Cardiac muscle cell (in vitro differentiated cells and primary cell): ENCODE results near the gene HNRNPF. TPM values are rescaled to one million over a fixed set of nuclear protein-coding genes. Genes with fewer than 3 reads are reported as not detected.
"Not testable (repeated sequence)": the region's sequence is repeated elsewhere in the genome, so short reads cannot be mapped to it uniquely, and the experiment has no call there.

Experiments used
- DNase-seq, 2 donors: peaks; one replicate each; pipeline versions ENCODE4 v3.0.0 to v3.0.0-alpha.2; 2010 to 2017; ENCODE audit warnings: low read depth in 1 of 2, low spot score in 1 of 2
- H3K27ac ChIP-seq: fragments of 200-600 bp; sonication (generic); 2 replicates; pipeline ENCODE4 v1.5.1; 2016
- H3K27me3 ChIP-seq: fragments of 200-600 bp; sonication (generic); 2 replicates; pipeline ENCODE4 v1.6.0; 2016; ENCODE audit warnings: control low read depth
- H3K36me3 ChIP-seq: fragments of 200-600 bp; sonication (generic); 2 replicates; pipeline ENCODE4 v1.5.1; 2016; ENCODE audit warnings: control low read depth
- H3K4me1 ChIP-seq: fragments of 200-600 bp; sonication (generic); 2 replicates; pipeline ENCODE4 v1.8.1; 2017; ENCODE audit warnings: low read depth, mild to moderate bottlenecking, mixed run types
- H3K4me3 ChIP-seq: fragments of 200-600 bp; sonication (generic); 2 replicates; pipeline ENCODE4 v1.5.1; 2016; ENCODE audit warnings: mild to moderate bottlenecking
- H3K9me3 ChIP-seq: fragments of 200-600 bp; sonication (generic); 2 replicates; pipeline ENCODE4 v1.5.1; 2017; ENCODE audit warnings: low read depth, mild to moderate bottlenecking, control low read depth
- CTCF ChIP-seq: IDR thresholded peaks from 2 replicates; pipeline ENCODE4 v1.5.1; 2012; ENCODE audit warnings: low read depth, mild to moderate bottlenecking, low read length
- polyA plus RNA-seq: library from polyadenylated mRNA; unstranded; fragments of >200 nt; fragmentation: Nextera tagmentation; extraction: Ambion mirVana; gene quantifications from 2 replicates; pipeline ENCODE4 v1.2.1, GENCODE V29; 2016
- total RNA-seq: library from RNA; depleted of rRNA; stranded (reverse); fragments of >200 nt; gene quantifications from 2 replicates; pipeline ENCODE4 v1.2.3, GENCODE V29; 2016

Gene HNRNPF
- total and polyA plus RNA-seq, 2 experiments from 2014 or later, result 111 to 180 TPM

DNA sequence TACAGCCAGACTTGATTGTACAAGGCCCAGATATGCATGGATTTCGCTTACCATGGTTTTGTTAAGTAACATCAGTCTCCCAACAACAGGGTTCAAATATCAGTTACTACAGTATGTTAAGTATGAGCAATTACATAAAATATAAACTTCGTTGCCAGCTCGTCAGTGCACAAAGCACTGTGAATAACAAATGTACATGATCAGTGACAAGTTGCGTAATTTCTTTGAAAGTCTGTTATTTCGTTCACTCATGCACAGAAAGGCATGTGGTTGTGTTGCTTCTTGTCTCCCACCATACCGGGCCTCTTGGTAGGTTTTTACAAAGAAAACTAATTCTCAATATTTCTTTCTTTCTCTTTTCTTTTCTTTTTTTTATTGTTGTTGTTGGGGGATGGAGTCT is 15.4 kb upstream of the HNRNPF start:
- Histone ChIP-seq H3K36me3 (no peaks in the 10 kb centered on the region), H3K4me3 (no peak overlapping the region), H3K27me3 (no peaks in the 10 kb centered on the region), H3K9me3 (no peaks in the 10 kb centered on the region), H3K27ac (no peak overlapping the region), H3K4me1 (no peaks in the 10 kb centered on the region)
- TF ChIP-seq CTCF, result no peak
- DNase-seq, result no peak

- not testable (repeated sequence) for DNase-seq, H3K27me3 ChIP-seq, H3K36me3 ChIP-seq, H3K4me1 ChIP-seq, H3K27ac ChIP-seq, H3K4me3 ChIP-seq, H3K9me3 ChIP-seq
These were observed 13.0 kb upstream of the HNRNPF start for GRCh38 chr10:43421944-43422343.

GRCh38 chr10:43421519-43421918 is 12.5 kb upstream of the HNRNPF start:
- H3K36me3 ChIP-seq, result no peaks in the 10 kb centered on the region
- no peak overlapping the region for H3K4me3 ChIP-seq
- H3K4me1 ChIP-seq, result no peaks in the 10 kb centered on the region
- H3K27ac ChIP-seq, result no peak overlapping the region
- H3K9me3 ChIP-seq, result no peaks in the 10 kb centered on the region
- no peak for TF ChIP-seq CTCF
- H3K27me3 ChIP-seq, result no peaks in the 10 kb centered on the region
- peak in 1 of 2 donors; percentile 4 for DNase-seq

- Histone ChIP-seq H3K27me3 (no peaks in the 10 kb centered on the region), H3K4me1 (no peaks in the 10 kb centered on the region), H3K9me3 (no peaks in the 10 kb centered on the region), H3K4me3 (peak overlapping the region; percentile 24), H3K36me3 (no peaks in the 10 kb centered on the region), H3K27ac (peak overlapping the region; percentile 83)
- DNase-seq, result no peak
- TF ChIP-seq CTCF, result no peak
These were observed 12.2 kb upstream of the HNRNPF start for GRCh38 chr10:43421201-43421507.

GRCh38 chr10:43420369-43421200 is 11.6 kb upstream of the HNRNPF start:
- Histone ChIP-seq H3K27me3 (no peaks in the 10 kb centered on the region), H3K27ac (peak overlapping the region; percentile 83), H3K4me1 (no peaks in the 10 kb centered on the region), H3K9me3 (no peaks in the 10 kb centered on the region), H3K36me3 (no peaks in the 10 kb centered on the region), H3K4me3 (peak overlapping the region; percentile 24)
- no peak for TF ChIP-seq CTCF
- DNase-seq, result peak; percentile 72 to 97

GRCh38 chr10:43419997-43420368 is 11.0 kb upstream of the HNRNPF start:
- peak overlapping the region; percentile 83 for H3K27ac ChIP-seq

More at GRCh38 chr10:43419997-43420368, 11.0 kb upstream of the HNRNPF start:
- Histone ChIP-seq H3K4me1 (no peaks in the 10 kb centered on the region), H3K9me3 (no peaks in the 10 kb centered on the region), H3K4me3 (no peak overlapping the region), H3K27me3 (no peaks in the 10 kb centered on the region), H3K36me3 (no peaks in the 10 kb centered on the region)
- DNase-seq, result no peak
- TF ChIP-seq CTCF, result no peak
